GM12873 (cell line): Measurements from ENCODE around the gene NHERF2.
A peak's percentile ranks its signal among the peaks of the same experiment; 100 is the strongest.

Experiments used
- TF ChIP-seq, protein P1 (sequence below): IDR thresholded peaks from 2 replicates; pipeline ENCODE4 v1.5.1; 2012; ENCODE audit warnings: low read depth, mild to moderate bottlenecking, moderate library complexity, low read length, control low read depth; ENCODE audit not compliant: insufficient read depth; ENCODE audit errors: missing control alignments

The NHERF2 gene

DNA sequence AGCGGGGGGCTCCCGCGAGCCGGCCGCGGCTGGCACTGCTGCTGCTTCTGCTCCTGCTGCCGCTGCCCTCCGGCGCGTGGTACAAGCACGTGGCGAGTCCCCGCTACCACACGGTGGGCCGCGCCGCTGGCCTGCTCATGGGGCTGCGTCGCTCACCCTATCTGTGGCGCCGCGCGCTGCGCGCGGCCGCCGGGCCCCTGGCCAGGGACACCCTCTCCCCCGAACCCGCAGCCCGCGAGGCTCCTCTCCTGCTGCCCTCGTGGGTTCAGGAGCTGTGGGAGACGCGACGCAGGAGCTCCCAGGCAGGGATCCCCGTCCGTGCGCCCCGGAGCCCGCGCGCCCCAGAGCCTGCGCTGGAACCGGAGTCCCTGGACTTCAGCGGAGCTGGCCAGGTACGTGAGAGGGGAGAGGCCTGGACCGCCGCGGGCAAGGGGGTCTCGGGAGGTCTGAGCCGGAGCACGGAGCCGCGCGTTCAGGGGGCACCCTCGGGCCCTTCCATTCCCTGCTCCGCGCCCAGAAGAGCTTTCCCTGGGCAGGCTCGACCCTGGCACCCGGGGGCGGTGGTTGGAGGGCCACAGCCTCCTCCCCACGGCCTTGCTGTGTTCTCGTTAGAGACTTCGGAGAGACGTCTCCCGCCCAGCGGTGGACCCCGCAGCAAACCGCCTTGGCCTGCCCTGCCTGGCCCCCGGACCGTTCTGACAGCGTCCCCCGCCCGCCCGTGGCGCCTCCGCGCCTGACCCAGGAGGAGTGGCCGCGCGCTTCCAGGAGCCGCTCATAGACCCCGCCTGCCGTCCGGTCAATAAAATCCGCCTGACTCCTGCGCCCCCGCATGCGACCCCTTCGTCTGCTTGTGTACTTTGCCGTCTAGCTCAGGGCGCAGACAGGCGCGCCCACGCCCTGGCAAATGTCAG is 6.5 kb upstream of the NHERF2 start:
- TF ChIP-seq, protein P1, sequence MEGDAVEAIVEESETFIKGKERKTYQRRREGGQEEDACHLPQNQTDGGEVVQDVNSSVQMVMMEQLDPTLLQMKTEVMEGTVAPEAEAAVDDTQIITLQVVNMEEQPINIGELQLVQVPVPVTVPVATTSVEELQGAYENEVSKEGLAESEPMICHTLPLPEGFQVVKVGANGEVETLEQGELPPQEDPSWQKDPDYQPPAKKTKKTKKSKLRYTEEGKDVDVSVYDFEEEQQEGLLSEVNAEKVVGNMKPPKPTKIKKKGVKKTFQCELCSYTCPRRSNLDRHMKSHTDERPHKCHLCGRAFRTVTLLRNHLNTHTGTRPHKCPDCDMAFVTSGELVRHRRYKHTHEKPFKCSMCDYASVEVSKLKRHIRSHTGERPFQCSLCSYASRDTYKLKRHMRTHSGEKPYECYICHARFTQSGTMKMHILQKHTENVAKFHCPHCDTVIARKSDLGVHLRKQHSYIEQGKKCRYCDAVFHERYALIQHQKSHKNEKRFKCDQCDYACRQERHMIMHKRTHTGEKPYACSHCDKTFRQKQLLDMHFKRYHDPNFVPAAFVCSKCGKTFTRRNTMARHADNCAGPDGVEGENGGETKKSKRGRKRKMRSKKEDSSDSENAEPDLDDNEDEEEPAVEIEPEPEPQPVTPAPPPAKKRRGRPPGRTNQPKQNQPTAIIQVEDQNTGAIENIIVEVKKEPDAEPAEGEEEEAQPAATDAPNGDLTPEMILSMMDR: no peak

DNA sequence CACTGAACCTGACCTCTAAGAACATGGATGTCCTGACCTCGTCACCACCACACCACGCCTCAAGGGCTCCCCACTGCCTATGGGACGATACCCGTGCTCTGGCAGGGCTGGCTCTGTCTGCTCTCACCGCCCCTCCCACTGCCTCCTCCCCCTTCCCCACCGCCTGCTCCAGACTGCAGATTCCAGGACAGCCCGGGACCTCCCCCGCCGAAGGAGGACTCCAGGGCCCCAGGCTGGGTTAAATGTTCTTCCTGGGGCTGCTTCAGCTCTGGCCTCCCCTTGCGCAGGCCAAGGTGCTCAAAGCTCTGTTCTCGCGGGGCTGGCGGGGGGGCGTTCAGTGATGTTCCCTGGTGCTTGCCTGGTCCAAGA is 4.0 kb upstream of the NHERF2 start:
- TF ChIP-seq, protein P1: no peak

DNA sequence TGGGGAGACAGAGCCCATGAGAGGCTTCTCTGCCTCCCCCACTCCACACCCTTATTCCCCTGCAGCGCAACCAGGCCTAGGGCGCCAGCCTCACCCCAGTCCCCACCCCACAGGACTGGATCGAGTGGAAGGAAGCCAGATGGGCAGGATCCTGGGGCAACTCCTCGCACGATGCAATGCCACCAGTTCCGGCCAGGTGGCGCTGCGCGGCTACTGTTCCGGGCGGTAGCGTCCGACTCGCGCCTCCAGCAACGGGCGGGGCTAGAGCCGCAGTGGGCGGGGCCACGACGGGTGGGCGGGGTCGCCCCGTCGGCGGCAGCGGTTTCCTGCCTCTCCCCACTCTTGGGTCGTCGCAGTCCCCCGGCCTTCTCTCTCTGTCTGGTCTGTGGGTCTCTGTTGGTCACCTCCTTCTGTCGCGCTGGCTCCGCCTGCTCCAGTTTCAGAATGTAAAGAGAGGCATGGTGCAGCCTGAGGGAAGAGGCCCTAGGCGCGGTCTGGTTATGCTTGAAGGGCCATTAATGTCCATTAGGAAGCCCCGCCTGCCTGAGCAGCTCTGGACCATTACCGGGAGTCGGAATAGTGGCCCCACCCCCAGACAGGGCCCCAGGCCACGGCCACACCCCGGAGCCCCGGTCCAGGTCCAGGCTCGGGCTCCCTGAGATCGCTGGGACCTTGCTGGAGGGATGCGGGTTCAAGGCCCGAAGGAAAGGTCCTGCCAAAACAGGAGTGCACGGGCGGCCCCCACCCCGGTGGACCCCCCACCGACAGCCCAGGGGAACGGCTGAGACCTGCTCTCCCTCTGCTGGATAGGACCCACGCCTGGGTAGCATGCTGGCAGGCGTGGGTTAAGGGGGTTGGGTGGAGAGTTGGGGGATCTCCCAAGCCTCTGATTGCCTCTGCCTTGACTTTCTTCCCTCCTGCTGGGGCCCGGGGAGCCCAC is 3.3 kb upstream of the NHERF2 start:
- TF ChIP-seq, protein P1: peak; percentile 98

DNA sequence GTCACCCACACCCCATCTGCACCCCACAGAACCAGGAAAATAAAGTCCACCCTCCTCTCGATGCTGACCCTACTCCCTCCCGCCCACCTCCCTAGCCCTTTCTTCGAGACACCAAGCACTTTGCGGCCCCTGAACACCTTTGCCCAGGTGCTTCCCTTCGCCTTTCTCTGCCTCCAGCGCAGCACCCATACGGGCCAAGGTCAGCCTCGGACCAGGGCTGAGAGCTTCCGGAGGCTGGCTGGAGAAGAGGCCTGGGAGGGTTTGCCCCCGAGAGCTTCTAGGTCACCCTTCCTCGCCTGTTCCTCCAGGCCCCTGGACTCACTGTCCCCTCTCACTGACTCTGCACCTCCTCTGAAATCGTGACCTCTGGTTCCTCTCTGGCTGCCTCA is 2.7 kb upstream of the NHERF2 start:
- TF ChIP-seq, protein P1: no peak

DNA sequence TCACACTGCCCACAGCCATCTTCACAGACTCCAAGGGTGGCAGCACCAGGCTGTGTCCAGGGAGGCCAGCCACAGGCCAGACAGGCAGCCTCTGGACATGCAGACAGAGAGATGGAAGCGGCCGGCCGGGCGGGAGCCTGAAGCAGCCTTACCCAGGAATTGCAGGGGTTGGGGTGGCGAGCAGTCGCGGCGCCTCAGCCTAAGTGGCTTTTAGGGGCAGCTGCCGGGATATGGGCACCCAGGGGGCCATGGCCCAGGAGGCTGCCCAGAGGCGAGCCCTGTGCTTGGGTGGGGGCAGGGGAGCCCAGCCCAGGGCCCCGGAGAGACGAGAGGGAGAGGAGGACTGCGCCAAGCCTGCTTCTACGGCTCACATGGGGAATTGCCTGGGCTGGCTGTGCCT is 1.5 kb upstream of the NHERF2 start:
- TF ChIP-seq, protein P1: no peak

DNA sequence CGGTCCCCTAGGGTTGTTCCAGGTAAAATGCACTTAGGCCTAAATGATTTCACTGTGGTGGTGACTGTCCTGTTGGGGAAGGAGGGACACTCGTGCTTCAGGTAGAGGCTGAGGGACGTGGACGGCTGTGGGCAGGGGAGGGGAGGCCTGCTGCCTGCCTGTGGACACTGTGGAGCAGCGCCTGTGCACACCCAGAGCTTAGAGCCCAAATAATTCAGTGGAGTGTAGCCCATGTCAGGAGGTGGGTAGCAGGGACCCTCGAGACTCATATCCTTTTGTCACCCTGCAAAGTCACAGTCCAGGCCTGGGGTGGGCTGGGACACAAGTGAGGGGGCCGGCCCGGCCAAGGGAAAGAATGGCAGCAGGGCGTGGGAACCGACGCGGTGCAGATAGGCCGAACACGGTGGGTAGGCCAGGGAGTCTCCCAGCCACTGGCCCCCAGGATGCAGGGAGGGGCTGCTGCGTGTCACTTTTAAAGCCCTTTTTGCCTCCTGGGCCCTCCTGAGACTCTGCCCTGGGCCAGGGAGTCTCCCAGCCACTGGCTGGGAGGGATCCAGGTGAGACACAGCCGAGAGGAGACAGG is 733 bp upstream of the NHERF2 start:
- TF ChIP-seq, protein P1: no peak
